HepG2 (cell line): ENCODE results near the gene FCER1G. TPM values are rescaled to one million over a fixed set of nuclear protein-coding genes. Genes with fewer than 3 reads are reported as not detected.

Experiments
- CAMTA2 ChIP-seq: sonication (generic); formaldehyde crosslinking; IDR thresholded peaks from 2 replicates; pipeline ENCODE4 v1.4.0; 2020; ENCODE audit warnings: mild to moderate bottlenecking, missing genetic modification reagents, borderline replicate concordance
- GTF2F1 ChIP-seq: fragments of 150-350 bp; IDR thresholded peaks from 2 replicates; pipeline ENCODE4 v1.6.1; 2014; ENCODE audit warnings: low read length
- JUNB ChIP-seq: sonication (generic); formaldehyde crosslinking; IDR thresholded peaks from 2 replicates; pipeline ENCODE4 v1.8.0; 2022; ENCODE audit warnings: missing genetic modification reagents, mild to moderate bottlenecking, borderline replicate concordance
- NFE2L2 ChIP-seq: fragments of 150-350 bp; IDR thresholded peaks from 2 replicates; pipeline ENCODE4 v1.6.1; 2014; ENCODE audit warnings: low read length
- NKX3-1 ChIP-seq: sonication (generic); formaldehyde crosslinking; IDR thresholded peaks from 2 replicates; pipeline ENCODE4 v1.5.0; 2020; ENCODE audit warnings: missing genetic modification reagents
- POLR2G ChIP-seq: fragments of 200-400 bp; formaldehyde crosslinking; IDR thresholded peaks from 2 replicates; pipeline ENCODE4 v1.6.1; 2018; ENCODE audit warnings: mild to moderate bottlenecking, low read depth, low read length, moderate library complexity
- TCF12 ChIP-seq, 2 experiments: fragments of 450-650 bp in 1 of 2; sonication (generic) in 1 of 2; formaldehyde crosslinking in 1 of 2; IDR thresholded peaks; 2 replicates each; pipeline versions ENCODE4 v1.6.1 to v1.8.0; 2017 to 2022; ENCODE audit warnings: antibody characterized with exemption in 1 of 2, mild to moderate bottlenecking in 1 of 2, missing genetic modification reagents in 1 of 2, moderate library complexity in 1 of 2
- U2AF2 ChIP-seq: fragments of 200-400 bp; formaldehyde crosslinking; IDR thresholded peaks from 2 replicates; pipeline ENCODE4 v1.6.1; 2017; ENCODE audit warnings: low read depth, mild to moderate bottlenecking, low read length
- ZFAT ChIP-seq: sonication (generic); formaldehyde crosslinking; conservative IDR thresholded peaks from 2 replicates; pipeline ENCODE4 v1.8.1; 2023; ENCODE audit warnings: missing genetic modification reagents, inconsistent platforms
- ZNF431 ChIP-seq: sonication (generic); formaldehyde crosslinking; IDR thresholded peaks from 2 replicates; pipeline ENCODE4 v1.9.0; 2022; ENCODE audit warnings: missing genetic modification reagents, low read depth, mild to moderate bottlenecking, borderline replicate concordance
- ZSCAN21 ChIP-seq: sonication (generic); formaldehyde crosslinking; IDR thresholded peaks from 2 replicates; pipeline ENCODE4 v1.8.0; 2022; ENCODE audit warnings: mild to moderate bottlenecking, missing genetic modification reagents, moderate library complexity, borderline replicate concordance
- polyA plus RNA-seq, 8 experiments: library from polyadenylated mRNA; depleted of rRNA in 3 of 8; stranded (reverse) in 7 of 8; unstranded in 1 of 8; fragments of >200 nt; fragmentation: Illumina TruSeq in 4 of 8; extraction: Trizol in 4 of 8; gene quantifications; 2 replicates each; pipeline versions ENCODE4 v1.2.1 to v1.2.3, GENCODE V29; 2011 to 2016; ENCODE audit warnings: low read depth in 4 of 8, missing spikeins in 1 of 8, mixed read lengths in 1 of 8; ENCODE audit not compliant: insufficient read depth in 1 of 8
- total RNA-seq, 5 experiments: library from RNA; depleted of rRNA; stranded (reverse); fragments of >200 nt; fragmentation: Illumina TruSeq; extraction: Trizol; gene quantifications; 2 replicates each; pipeline ENCODE4 v1.2.3, GENCODE V29; 2016; ENCODE audit warnings: low read depth in 1 of 5
- TF ChIP-seq, protein P1 (sequence below): sonication (generic); formaldehyde crosslinking; IDR thresholded peaks from 2 replicates; pipeline ENCODE4 v1.4.0; 2020; ENCODE audit warnings: mild to moderate bottlenecking, missing genetic modification reagents
- TF ChIP-seq, protein P2 (sequence below): sonication (generic); formaldehyde crosslinking; IDR thresholded peaks from 2 replicates; pipeline ENCODE4 v1.5.0; 2020; ENCODE audit warnings: mild to moderate bottlenecking, missing genetic modification reagents, borderline replicate concordance
- TF ChIP-seq, protein P3 (sequence below): conservative IDR thresholded peaks from 2 replicates; pipeline ENCODE4 v1.6.1; 2018; ENCODE audit warnings: missing genetic modification reagents
- TF ChIP-seq, protein P4 (sequence below): sonication (generic); formaldehyde crosslinking; IDR thresholded peaks from 2 replicates; pipeline ENCODE4 v1.5.1; 2020; ENCODE audit warnings: mild to moderate bottlenecking, missing genetic modification reagents
- TF ChIP-seq, protein P5 (sequence below): IDR thresholded peaks from 2 replicates; pipeline ENCODE4 v1.6.1; 2012; ENCODE audit warnings: low read depth, low read length, improper control_type of control experiment

FCER1G gene
- total and polyA plus RNA-seq, 2 of the 13 experiments (the other 11 are each of a cell fraction or from before 2014, with no cell fraction given), result 1.3 to 6.4 TPM

DNA sequence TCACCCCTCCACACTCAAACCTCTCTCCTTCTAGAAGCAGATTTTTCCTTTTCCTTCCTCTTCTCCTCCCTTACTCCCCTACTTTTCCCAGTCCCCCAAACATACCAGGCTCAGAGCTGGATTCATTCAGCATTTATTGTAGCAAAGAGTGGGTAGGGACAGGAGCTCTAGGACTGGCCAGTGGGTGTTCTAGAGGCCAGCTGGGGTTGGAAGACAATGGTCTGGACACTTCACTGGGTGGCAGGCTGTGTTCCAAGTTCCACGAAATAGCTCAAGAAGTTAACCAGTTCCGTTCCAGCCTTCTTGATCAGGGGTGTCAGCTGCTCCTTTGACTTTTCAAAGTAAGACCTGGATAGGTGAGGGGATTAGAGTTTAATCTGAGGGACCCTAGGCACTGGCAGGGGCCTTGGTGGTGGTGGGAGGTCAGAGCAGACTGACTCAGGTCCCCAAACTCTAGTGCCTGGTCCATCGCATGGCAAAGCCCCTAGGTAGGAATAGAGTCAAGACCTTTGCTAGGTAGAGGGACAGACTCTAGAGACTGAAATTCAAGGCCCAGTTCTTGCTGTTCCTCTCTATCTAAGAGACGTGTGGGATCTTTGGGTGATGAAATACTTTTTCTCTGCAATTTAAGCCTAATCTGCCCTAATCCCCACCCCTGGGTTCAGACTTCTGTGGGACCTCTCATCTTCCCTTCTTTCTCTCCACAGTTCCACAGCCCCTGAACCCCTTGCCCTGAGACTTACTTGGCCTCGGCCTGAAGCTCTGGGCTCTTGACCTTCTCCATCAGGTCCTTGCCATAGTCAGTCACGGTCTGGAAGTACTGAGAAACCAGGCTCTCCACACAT, 7.3 kb downstream of the FCER1G start (continued):
- TF ChIP-seq, protein P1, sequence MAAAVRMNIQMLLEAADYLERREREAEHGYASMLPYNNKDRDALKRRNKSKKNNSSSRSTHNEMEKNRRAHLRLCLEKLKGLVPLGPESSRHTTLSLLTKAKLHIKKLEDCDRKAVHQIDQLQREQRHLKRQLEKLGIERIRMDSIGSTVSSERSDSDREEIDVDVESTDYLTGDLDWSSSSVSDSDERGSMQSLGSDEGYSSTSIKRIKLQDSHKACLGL (CRISPR knock-in tag), result 0 out of 2 replicates have a peak, but pooled peaks have one; percentile 39
- TF ChIP-seq ZFAT (no peak), CAMTA2 (CRISPR knock-in tag) (peak; percentile 61; the same call in 1 of the 2 replicates), GTF2F1 (no peak), NKX3-1 (CRISPR knock-in tag) (peak; percentile 57; the same call in 1 of the 2 replicates), TCF12 (IDR thresholded peaks at IDR 0.05) (no peak), TCF12 (CRISPR knock-in tag; IDR thresholded peaks at IDR 0.05) (0 out of 2 replicates have a peak, but pooled peaks have one; percentile 25), ZNF431 (CRISPR knock-in tag) (no peak), POLR2G (peak; percentile 71), U2AF2 (no peak), NFE2L2 (no peak), ZSCAN21 (CRISPR knock-in tag) (peak; percentile 10), JUNB (CRISPR knock-in tag) (peak; percentile 20; the same call in 1 of the 2 replicates)
- TF ChIP-seq, protein P2, sequence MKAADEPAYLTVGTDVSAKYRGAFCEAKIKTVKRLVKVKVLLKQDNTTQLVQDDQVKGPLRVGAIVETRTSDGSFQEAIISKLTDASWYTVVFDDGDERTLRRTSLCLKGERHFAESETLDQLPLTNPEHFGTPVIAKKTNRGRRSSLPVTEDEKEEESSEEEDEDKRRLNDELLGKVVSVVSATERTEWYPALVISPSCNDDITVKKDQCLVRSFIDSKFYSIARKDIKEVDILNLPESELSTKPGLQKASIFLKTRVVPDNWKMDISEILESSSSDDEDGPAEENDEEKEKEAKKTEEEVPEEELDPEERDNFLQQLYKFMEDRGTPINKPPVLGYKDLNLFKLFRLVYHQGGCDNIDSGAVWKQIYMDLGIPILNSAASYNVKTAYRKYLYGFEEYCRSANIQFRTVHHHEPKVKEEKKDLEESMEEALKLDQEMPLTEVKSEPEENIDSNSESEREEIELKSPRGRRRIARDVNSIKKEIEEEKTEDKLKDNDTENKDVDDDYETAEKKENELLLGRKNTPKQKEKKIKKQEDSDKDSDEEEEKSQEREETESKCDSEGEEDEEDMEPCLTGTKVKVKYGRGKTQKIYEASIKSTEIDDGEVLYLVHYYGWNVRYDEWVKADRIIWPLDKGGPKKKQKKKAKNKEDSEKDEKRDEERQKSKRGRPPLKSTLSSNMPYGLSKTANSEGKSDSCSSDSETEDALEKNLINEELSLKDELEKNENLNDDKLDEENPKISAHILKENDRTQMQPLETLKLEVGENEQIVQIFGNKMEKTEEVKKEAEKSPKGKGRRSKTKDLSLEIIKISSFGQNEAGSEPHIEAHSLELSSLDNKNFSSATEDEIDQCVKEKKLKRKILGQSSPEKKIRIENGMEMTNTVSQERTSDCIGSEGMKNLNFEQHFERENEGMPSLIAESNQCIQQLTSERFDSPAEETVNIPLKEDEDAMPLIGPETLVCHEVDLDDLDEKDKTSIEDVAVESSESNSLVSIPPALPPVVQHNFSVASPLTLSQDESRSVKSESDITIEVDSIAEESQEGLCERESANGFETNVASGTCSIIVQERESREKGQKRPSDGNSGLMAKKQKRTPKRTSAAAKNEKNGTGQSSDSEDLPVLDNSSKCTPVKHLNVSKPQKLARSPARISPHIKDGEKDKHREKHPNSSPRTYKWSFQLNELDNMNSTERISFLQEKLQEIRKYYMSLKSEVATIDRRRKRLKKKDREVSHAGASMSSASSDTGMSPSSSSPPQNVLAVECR (CRISPR knock-in tag), result peak; percentile 42; the same call in 1 of the 2 replicates
- TF ChIP-seq, protein P3, sequence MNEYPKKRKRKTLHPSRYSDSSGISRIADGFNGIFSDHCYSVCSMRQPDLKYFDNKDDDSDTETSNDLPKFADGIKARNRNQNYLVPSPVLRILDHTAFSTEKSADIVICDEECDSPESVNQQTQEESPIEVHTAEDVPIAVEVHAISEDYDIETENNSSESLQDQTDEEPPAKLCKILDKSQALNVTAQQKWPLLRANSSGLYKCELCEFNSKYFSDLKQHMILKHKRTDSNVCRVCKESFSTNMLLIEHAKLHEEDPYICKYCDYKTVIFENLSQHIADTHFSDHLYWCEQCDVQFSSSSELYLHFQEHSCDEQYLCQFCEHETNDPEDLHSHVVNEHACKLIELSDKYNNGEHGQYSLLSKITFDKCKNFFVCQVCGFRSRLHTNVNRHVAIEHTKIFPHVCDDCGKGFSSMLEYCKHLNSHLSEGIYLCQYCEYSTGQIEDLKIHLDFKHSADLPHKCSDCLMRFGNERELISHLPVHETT (CRISPR knock-in tag), result no peak; the same call in 1 of the 2 replicates
- TF ChIP-seq, protein P4, sequence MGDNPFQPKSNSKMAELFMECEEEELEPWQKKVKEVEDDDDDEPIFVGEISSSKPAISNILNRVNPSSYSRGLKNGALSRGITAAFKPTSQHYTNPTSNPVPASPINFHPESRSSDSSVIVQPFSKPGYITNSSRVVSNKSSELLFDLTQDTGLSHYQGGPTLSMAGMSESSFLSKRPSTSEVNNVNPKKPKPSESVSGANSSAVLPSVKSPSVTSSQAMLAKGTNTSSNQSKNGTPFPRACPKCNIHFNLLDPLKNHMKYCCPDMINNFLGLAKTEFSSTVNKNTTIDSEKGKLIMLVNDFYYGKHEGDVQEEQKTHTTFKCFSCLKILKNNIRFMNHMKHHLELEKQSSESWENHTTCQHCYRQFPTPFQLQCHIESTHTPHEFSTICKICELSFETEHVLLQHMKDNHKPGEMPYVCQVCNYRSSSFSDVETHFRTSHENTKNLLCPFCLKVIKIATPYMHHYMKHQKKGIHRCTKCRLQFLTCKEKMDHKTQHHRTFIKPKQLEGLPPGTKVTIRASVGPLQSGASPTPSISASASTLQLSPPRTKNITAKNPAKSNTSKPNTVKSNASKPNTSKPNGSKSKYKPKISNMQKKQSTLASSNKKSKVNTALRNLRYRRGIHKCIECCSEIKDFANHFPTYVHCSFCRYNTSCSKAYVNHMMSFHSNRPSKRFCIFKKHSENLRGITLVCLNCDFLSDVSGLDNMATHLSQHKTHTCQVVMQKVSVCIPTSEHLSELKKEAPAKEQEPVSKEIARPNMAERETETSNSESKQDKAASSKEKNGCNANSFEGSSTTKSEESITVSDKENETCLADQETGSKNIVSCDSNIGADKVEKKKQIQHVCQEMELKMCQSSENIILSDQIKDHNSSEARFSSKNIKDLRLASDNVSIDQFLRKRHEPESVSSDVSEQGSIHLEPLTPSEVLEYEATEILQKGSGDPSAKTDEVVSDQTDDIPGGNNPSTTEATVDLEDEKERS (CRISPR knock-in tag), result 0 out of 2 replicates have a peak, but pooled peaks have one; percentile 15
- TF ChIP-seq, protein P5, sequence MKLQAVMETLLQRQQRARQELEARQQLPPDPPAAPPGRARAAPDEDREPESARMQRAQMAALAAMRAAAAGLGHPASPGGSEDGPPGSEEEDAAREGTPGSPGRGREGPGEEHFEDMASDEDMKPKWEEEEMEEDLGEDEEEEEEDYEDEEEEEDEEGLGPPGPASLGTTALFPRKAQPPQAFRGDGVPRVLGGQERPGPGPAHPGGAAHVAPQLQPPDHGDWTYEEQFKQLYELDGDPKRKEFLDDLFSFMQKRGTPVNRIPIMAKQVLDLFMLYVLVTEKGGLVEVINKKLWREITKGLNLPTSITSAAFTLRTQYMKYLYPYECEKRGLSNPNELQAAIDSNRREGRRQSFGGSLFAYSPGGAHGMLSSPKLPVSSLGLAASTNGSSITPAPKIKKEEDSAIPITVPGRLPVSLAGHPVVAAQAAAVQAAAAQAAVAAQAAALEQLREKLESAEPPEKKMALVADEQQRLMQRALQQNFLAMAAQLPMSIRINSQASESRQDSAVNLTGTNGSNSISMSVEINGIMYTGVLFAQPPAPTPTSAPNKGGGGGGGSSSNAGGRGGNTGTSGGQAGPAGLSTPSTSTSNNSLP, result no peak
